Liver (tissue), 9 donors: ENCODE results near the gene ZNF175. TPM values are rescaled to one million over a fixed set of nuclear protein-coding genes. Genes with fewer than 3 reads are reported as not detected.

Experiments
- DNase-seq: peaks from one replicate; pipeline ENCODE4 v3.0.0-alpha.2; 2017; ENCODE audit warnings: low spot score
- H3K27ac ChIP-seq, 2 donors: one replicate each; pipeline ENCODE4 v1.7.0; 2013; ENCODE audit warnings: inconsistent platforms in 2 of 2, low read length in 2 of 2, control low read depth in 1 of 2, low read depth in 1 of 2, mild to moderate bottlenecking in 1 of 2
- H3K27me3 ChIP-seq, 4 donors: one replicate each; pipeline versions ENCODE4 v1.6.1 to v1.7.0; 2013; ENCODE audit warnings: low read length in 3 of 4, inconsistent platforms in 1 of 4, mild to moderate bottlenecking in 1 of 4, moderate library complexity in 1 of 4; ENCODE audit not compliant: control insufficient read depth in 4 of 4, insufficient read depth in 4 of 4
- H3K36me3 ChIP-seq, 4 donors: one replicate each; pipeline versions ENCODE4 v1.6.1 to v1.7.0; 2013; ENCODE audit warnings: low read length in 3 of 4, mild to moderate bottlenecking in 3 of 4, low read depth in 1 of 4, moderate library complexity in 1 of 4; ENCODE audit not compliant: control insufficient read depth in 4 of 4, insufficient read depth in 3 of 4
- H3K4me1 ChIP-seq, 4 donors: one replicate each; pipeline versions ENCODE4 v1.6.1 to v1.7.0; 2013; ENCODE audit warnings: low read length in 3 of 4, mild to moderate bottlenecking in 3 of 4, moderate library complexity in 1 of 4; ENCODE audit not compliant: control insufficient read depth in 4 of 4, insufficient read depth in 4 of 4
- H3K4me3 ChIP-seq, 3 donors: one replicate each; pipeline versions ENCODE4 v1.6.1 to v1.7.0; 2013; ENCODE audit warnings: low read length in 3 of 3, control low read depth in 1 of 3, low read depth in 1 of 3, mild to moderate bottlenecking in 1 of 3
- H3K9ac ChIP-seq, 2 donors: one replicate each; pipeline ENCODE4 v1.7.0; 2013; ENCODE audit warnings: low read length in 2 of 2, mild to moderate bottlenecking in 2 of 2, moderate library complexity in 2 of 2, control low read depth in 1 of 2, low read depth in 1 of 2
- H3K9me3 ChIP-seq, 4 donors: one replicate each; pipeline versions ENCODE4 v1.6.1 to v1.7.0; 2013; ENCODE audit warnings: low read length in 3 of 4; ENCODE audit not compliant: control insufficient read depth in 4 of 4
- HNF4A ChIP-seq, 2 donors: conservative IDR thresholded peaks; 2 replicates each; pipeline ENCODE4 v1.6.1; 2016; ENCODE audit warnings: antibody characterized with exemption in 2 of 2, mild to moderate bottlenecking in 2 of 2
- HNF4G ChIP-seq: IDR thresholded peaks from 2 replicates; pipeline ENCODE4 v1.6.1; 2016; ENCODE audit warnings: antibody characterized with exemption
- TAF1 ChIP-seq: conservative IDR thresholded peaks from 2 replicates; pipeline ENCODE4 v1.6.1; 2016; ENCODE audit warnings: antibody characterized with exemption, mild to moderate bottlenecking
- ZBTB33 ChIP-seq: IDR thresholded peaks from 2 replicates; pipeline ENCODE4 v1.6.1; 2016; ENCODE audit warnings: antibody characterized with exemption
- whole genome bisulfite sequencing: extraction: QIAGEN DNeasy Blood & Tissue Kit; methylation state at CpG from one replicate; pipeline ENCODE4 v1.1.7; 2013; 5-methylcytosine and 5-hydroxymethylcytosine counted together
- polyA plus RNA-seq, 2 donors: library from polyadenylated mRNA; stranded (reverse) in 1 of 2; unstranded in 1 of 2; fragments of 200-250 nt in 1 of 2; fragments of >200 nt in 1 of 2; fragmentation: Nextera tagmentation in 1 of 2; extraction: Ambion mirVana in 1 of 2; gene quantifications; one replicate each; pipeline versions ENCODE4 v1.2.1 to v1.2.3, GENCODE V29; 2013 to 2015
- total RNA-seq, 2 donors: library from RNA; depleted of rRNA; stranded (reverse); fragments of >200 nt; gene quantifications; one replicate each; pipeline ENCODE4 v1.2.3, GENCODE V29; 2014
- TF ChIP-seq, protein P1 (sequence below): IDR thresholded peaks from 2 replicates; pipeline ENCODE4 v1.6.1; 2016; ENCODE audit warnings: antibody characterized with exemption, mild to moderate bottlenecking
- TF ChIP-seq, protein P2 (sequence below): fragments of 150-350 bp; IDR thresholded peaks from 2 replicates; pipeline ENCODE4 v1.5.1; 2017; ENCODE audit warnings: improper control_type of control experiment, low read depth, low read length; ENCODE audit not compliant: missing input control
- donor health status: healthy.
- donor health status: healthy.
- donor health status: healthy.
- donor health status: healthy.
- donor health status: healthy.

ZNF175 gene
- total and polyA plus RNA-seq, 4 donors, result 0.60 to 5.3 (median 2.5) TPM

GRCh38 chr19:51586103-51586728, 15.1 kb downstream of the ZNF175 start:
- Histone ChIP-seq H3K9ac (no peak overlapping the region), H3K4me3 (peak overlapping the region in 2 of 3 donors; percentile 45 to 77), H3K9me3 (peaks cover 16 to 51% (median 40%) of the 10 kb centered on the region in 4 donors), H3K4me1 (no peaks in the 10 kb centered on the region), H3K27ac (no peak overlapping the region), H3K36me3 (peaks cover 12 to 61% (median 55%) of the 10 kb centered on the region in 4 donors), H3K27me3 (no peaks in the 10 kb centered on the region)
- TF ChIP-seq, protein P1, sequence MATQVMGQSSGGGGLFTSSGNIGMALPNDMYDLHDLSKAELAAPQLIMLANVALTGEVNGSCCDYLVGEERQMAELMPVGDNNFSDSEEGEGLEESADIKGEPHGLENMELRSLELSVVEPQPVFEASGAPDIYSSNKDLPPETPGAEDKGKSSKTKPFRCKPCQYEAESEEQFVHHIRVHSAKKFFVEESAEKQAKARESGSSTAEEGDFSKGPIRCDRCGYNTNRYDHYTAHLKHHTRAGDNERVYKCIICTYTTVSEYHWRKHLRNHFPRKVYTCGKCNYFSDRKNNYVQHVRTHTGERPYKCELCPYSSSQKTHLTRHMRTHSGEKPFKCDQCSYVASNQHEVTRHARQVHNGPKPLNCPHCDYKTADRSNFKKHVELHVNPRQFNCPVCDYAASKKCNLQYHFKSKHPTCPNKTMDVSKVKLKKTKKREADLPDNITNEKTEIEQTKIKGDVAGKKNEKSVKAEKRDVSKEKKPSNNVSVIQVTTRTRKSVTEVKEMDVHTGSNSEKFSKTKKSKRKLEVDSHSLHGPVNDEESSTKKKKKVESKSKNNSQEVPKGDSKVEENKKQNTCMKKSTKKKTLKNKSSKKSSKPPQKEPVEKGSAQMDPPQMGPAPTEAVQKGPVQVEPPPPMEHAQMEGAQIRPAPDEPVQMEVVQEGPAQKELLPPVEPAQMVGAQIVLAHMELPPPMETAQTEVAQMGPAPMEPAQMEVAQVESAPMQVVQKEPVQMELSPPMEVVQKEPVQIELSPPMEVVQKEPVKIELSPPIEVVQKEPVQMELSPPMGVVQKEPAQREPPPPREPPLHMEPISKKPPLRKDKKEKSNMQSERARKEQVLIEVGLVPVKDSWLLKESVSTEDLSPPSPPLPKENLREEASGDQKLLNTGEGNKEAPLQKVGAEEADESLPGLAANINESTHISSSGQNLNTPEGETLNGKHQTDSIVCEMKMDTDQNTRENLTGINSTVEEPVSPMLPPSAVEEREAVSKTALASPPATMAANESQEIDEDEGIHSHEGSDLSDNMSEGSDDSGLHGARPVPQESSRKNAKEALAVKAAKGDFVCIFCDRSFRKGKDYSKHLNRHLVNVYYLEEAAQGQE, result no peak
- TF ChIP-seq HNF4G (no peak), ZBTB33 (no peak)
- 89% methylated on average over 1 of the region's 1 CpG for WGBS
- no peak for DNase-seq

GRCh38 chr19:51586799-51587198, 15.7 kb downstream of the ZNF175 start:
- no peaks in the 10 kb centered on the region for H3K4me1 ChIP-seq
- H3K27ac ChIP-seq, result no peak overlapping the region
- 96% methylated on average over 4 of the region's 4 CpGs for whole genome bisulfite sequencing
- peak overlapping the region in 2 of 3 donors; percentile 45 to 77 for H3K4me3 ChIP-seq
- no peak for DNase-seq
- TF ChIP-seq, protein P2, sequence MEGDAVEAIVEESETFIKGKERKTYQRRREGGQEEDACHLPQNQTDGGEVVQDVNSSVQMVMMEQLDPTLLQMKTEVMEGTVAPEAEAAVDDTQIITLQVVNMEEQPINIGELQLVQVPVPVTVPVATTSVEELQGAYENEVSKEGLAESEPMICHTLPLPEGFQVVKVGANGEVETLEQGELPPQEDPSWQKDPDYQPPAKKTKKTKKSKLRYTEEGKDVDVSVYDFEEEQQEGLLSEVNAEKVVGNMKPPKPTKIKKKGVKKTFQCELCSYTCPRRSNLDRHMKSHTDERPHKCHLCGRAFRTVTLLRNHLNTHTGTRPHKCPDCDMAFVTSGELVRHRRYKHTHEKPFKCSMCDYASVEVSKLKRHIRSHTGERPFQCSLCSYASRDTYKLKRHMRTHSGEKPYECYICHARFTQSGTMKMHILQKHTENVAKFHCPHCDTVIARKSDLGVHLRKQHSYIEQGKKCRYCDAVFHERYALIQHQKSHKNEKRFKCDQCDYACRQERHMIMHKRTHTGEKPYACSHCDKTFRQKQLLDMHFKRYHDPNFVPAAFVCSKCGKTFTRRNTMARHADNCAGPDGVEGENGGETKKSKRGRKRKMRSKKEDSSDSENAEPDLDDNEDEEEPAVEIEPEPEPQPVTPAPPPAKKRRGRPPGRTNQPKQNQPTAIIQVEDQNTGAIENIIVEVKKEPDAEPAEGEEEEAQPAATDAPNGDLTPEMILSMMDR, result no peak
- TF ChIP-seq HNF4A (conservative IDR thresholded peaks at IDR 0.05) (no peak), TAF1 (no peak)
- peaks cover 16 to 50% (median 39%) of the 10 kb centered on the region in 4 donors for H3K9me3 ChIP-seq
- H3K27me3 ChIP-seq, result no peaks in the 10 kb centered on the region
- no peak overlapping the region for H3K9ac ChIP-seq
- peaks cover 10 to 56% (median 49%) of the 10 kb centered on the region in 4 donors for H3K36me3 ChIP-seq
